ENCODE data around the gene ANGPT4. TPM values are rescaled to one million over a fixed set of nuclear protein-coding genes. Genes with fewer than 3 reads are reported as not detected.

ANGPT4 gene
- total RNA-seq, 1 experiment from 2014 or later = not detected

GRCh38 chr20:949717-950116 is 33.6 kb upstream of the ANGPT4 start:
- DNase-seq (ENCODE audit: low read depth, low spot score) = no peak
- TF ChIP-seq REST (IDR thresholded peaks at IDR 0.05; ENCODE audit: insufficient read depth in 1 of 2, low read depth in 2 of 2, low read length in 1 of 2) (no peak), SIN3A (IDR thresholded peaks at IDR 0.05; ENCODE audit: borderline replicate concordance, insufficient read depth, low read depth, low read length) (no peak), TCF7L2 (IDR thresholded peaks at IDR 0.05; ENCODE audit: low read depth, low read length) (no peak), CTCF (IDR thresholded peaks at IDR 0.05) (no peak), POLR2AphosphoS5 (IDR thresholded peaks at IDR 0.05; ENCODE audit: low read depth, low read length) (no peak)
- H3K36me3 ChIP-seq (ENCODE audit: control insufficient read depth, insufficient read depth, low read length) = no peaks in the 10 kb centered on the region
- no peak overlapping the region for H3K27ac ChIP-seq (ENCODE audit: low read length)
- intact Hi-C loops (cut with micrococcal nuclease; ENCODE audit: unreplicated experiment) = no loop called here
- ChIA-PET CTCF (interaction anchor here (0.6 kb wide), 1 partner anchor 117 kb away, joined by 6 read pairs; no protein-coding TSS in a partner anchor), POLR2A (no interaction called here)
- no TSS peak for BruUV-seq (replicated peaks)
- H3K4me1 ChIP-seq (ENCODE audit: control insufficient read depth, insufficient read depth, low read length) = no peaks in the 10 kb centered on the region
- ATAC-seq = no peak
- in situ Hi-C loops (cut with HindIII; ENCODE audit: low pct_unique_long_range_greater_than_20kb, low sequenced_read_pairs) = no loop called here
- no peak overlapping the region for H3K4me3 ChIP-seq (ENCODE audit: low read depth in 2 of 2, low read length in 2 of 2)
- peaks cover 17% of the 10 kb centered on the region for H3K27me3 ChIP-seq (ENCODE audit: control insufficient read depth, insufficient read depth, low read length)
- H3K9me3 ChIP-seq (ENCODE audit: control insufficient read depth, insufficient read depth, low read depth, low read length) = no peaks in the 10 kb centered on the region

- peaks cover 12% of the 10 kb centered on the region for H3K27me3 ChIP-seq (ENCODE audit: control insufficient read depth, insufficient read depth, low read length)
- no peaks in the 10 kb centered on the region for H3K4me1 ChIP-seq (ENCODE audit: control insufficient read depth, insufficient read depth, low read length)
- in situ Hi-C loops (cut with HindIII; ENCODE audit: low pct_unique_long_range_greater_than_20kb, low sequenced_read_pairs) = no loop called here
- TF ChIP-seq CTCF (IDR thresholded peaks at IDR 0.05) = no peak
- TF ChIP-seq REST (IDR thresholded peaks at IDR 0.05; ENCODE audit: insufficient read depth in 1 of 2, low read depth in 2 of 2, low read length in 1 of 2) = no peak
- no peak for TF ChIP-seq SIN3A (IDR thresholded peaks at IDR 0.05; ENCODE audit: borderline replicate concordance, insufficient read depth, low read depth, low read length)
- no peak for TF ChIP-seq TCF7L2 (IDR thresholded peaks at IDR 0.05; ENCODE audit: low read depth, low read length)
- no peak for TF ChIP-seq POLR2AphosphoS5 (IDR thresholded peaks at IDR 0.05; ENCODE audit: low read depth, low read length)
- BruUV-seq (replicated peaks) = no TSS peak
- no peak overlapping the region for H3K4me3 ChIP-seq (ENCODE audit: low read depth in 2 of 2, low read length in 2 of 2)
- no peak for ATAC-seq
- no peak for DNase-seq (ENCODE audit: low read depth, low spot score)
- H3K9me3 ChIP-seq (ENCODE audit: control insufficient read depth, insufficient read depth, low read depth, low read length) = no peaks in the 10 kb centered on the region
- intact Hi-C loops (cut with micrococcal nuclease; ENCODE audit: unreplicated experiment) = no loop called here
- no peaks in the 10 kb centered on the region for H3K36me3 ChIP-seq (ENCODE audit: control insufficient read depth, insufficient read depth, low read length)
- ChIA-PET POLR2A (no interaction called here), CTCF (no interaction called here)
- H3K27ac ChIP-seq (ENCODE audit: low read length) = no peak overlapping the region
Observed at GRCh38 chr20:946826-947225, 30.7 kb upstream of the ANGPT4 start.
